PC-9 (cell line): Measurements from ENCODE around the gene TMEM168.
"Not testable (repeated sequence)": the region's sequence is repeated elsewhere in the genome, so short reads cannot be mapped to it uniquely, and the experiment has no call there.

Experiments used
- EZH2 ChIP-seq: fragments of 200-600 bp; sonication (generic); IDR thresholded peaks from 2 replicates; pipeline ENCODE4 v1.8.0; 2017; ENCODE audit warnings: antibody characterized with exemption, low read depth
- TF ChIP-seq, protein P1 (sequence below): fragments of 200-600 bp; sonication (generic); conservative IDR thresholded peaks from 2 replicates; pipeline ENCODE4 v1.6.1; 2017; ENCODE audit warnings: mixed run types, antibody characterized with exemption, mild to moderate bottlenecking, moderate library complexity

DNA sequence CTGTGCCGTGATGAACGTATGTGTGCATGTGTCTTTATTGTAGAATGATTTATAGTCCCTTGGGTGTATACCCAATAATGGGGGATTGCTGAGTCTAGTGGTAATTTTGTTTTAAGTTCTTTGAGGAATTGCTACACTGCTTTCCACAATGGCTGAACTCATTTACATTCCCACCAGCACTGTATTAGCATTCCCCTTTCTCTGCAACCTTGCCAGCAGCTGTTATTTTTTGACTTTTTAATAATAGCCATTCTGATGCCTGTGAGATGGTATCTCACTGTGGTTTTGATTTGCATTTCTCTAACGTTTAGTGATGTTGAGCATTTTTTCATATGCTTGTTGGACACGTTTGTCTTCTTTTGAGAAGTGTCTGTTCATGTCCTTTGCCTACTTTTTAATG lies 45.7 kb upstream of the TMEM168 start:
- TF ChIP-seq, protein P1, sequence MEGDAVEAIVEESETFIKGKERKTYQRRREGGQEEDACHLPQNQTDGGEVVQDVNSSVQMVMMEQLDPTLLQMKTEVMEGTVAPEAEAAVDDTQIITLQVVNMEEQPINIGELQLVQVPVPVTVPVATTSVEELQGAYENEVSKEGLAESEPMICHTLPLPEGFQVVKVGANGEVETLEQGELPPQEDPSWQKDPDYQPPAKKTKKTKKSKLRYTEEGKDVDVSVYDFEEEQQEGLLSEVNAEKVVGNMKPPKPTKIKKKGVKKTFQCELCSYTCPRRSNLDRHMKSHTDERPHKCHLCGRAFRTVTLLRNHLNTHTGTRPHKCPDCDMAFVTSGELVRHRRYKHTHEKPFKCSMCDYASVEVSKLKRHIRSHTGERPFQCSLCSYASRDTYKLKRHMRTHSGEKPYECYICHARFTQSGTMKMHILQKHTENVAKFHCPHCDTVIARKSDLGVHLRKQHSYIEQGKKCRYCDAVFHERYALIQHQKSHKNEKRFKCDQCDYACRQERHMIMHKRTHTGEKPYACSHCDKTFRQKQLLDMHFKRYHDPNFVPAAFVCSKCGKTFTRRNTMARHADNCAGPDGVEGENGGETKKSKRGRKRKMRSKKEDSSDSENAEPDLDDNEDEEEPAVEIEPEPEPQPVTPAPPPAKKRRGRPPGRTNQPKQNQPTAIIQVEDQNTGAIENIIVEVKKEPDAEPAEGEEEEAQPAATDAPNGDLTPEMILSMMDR = not testable (repeated sequence)
- not testable (repeated sequence) for TF ChIP-seq EZH2
